MM.1S (cell line): ENCODE measurements around the gene SLC44A5.

Experiments
- DNase-seq: peaks from one replicate; pipeline ENCODE4 v3.0.0-alpha.2; 2015
- H2AFZ ChIP-seq: fragments of 300-600 bp; sonication (generic); 2 replicates; pipeline ENCODE4 v1.6.0; 2016; ENCODE audit warnings: antibody characterized with exemption, low read length
- H3F3A ChIP-seq: fragments of 300-600 bp; sonication (generic); 2 replicates; pipeline ENCODE4 v1.6.1; 2016; ENCODE audit warnings: mild to moderate bottlenecking, antibody characterized with exemption, low read length, moderate library complexity, mixed read lengths; ENCODE audit not compliant: insufficient read depth
- H3K27ac ChIP-seq: fragments of 300-600 bp; sonication (generic); 2 replicates; pipeline ENCODE4 v1.5.1; 2016; ENCODE audit warnings: mild to moderate bottlenecking, low read length
- H3K27me3 ChIP-seq: fragments of 300-600 bp; sonication (generic); replicated peaks from 2 replicates; pipeline ENCODE4 v1.6.0; 2016; ENCODE audit warnings: low read length; ENCODE audit not compliant: insufficient read depth
- H3K36me3 ChIP-seq: fragments of 300-600 bp; sonication (generic); replicated peaks from 2 replicates; pipeline ENCODE4 v1.6.1; 2016; ENCODE audit warnings: mild to moderate bottlenecking, low read length, mixed read lengths; ENCODE audit not compliant: insufficient read depth
- H3K4me1 ChIP-seq: fragments of 300-600 bp; sonication (generic); 2 replicates; pipeline ENCODE4 v1.6.1; 2016; ENCODE audit warnings: low read length, mixed read lengths
- H3K4me2 ChIP-seq: fragments of 300-600 bp; sonication (generic); 2 replicates; pipeline ENCODE4 v1.6.0; 2016; ENCODE audit warnings: low read depth, low read length
- H3K4me3 ChIP-seq: fragments of 300-600 bp; sonication (generic); 2 replicates; pipeline ENCODE4 v1.5.1; 2016; ENCODE audit warnings: low read length, mixed read lengths
- H3K79me2 ChIP-seq: fragments of 300-600 bp; sonication (generic); 2 replicates; pipeline ENCODE4 v1.6.1; 2016; ENCODE audit warnings: mixed run types, low read length, mixed read lengths
- H3K9ac ChIP-seq: fragments of 300-600 bp; sonication (generic); 2 replicates; pipeline ENCODE4 v1.6.1; 2016; ENCODE audit warnings: low read length, mixed read lengths
- H3K9me2 ChIP-seq: fragments of 300-600 bp; sonication (generic); replicated peaks from 2 replicates; pipeline ENCODE4 v1.6.1; 2016; ENCODE audit warnings: mild to moderate bottlenecking, low read length, mixed read lengths; ENCODE audit not compliant: insufficient read depth
- H3K9me3 ChIP-seq: fragments of 300-600 bp; sonication (generic); replicated peaks from 2 replicates; pipeline ENCODE4 v1.6.1; 2016; ENCODE audit warnings: mild to moderate bottlenecking, low read length, mixed read lengths; ENCODE audit not compliant: insufficient read depth
- H4K20me1 ChIP-seq: fragments of 300-600 bp; sonication (generic); 2 replicates; pipeline ENCODE4 v1.6.1; 2016; ENCODE audit warnings: mild to moderate bottlenecking, low read length, moderate library complexity, mixed read lengths; ENCODE audit not compliant: insufficient read depth
- EZH2 ChIP-seq: fragments of 300-600 bp; sonication (generic); optimal IDR thresholded peaks from 2 replicates; pipeline ENCODE3; 2017; ENCODE audit warnings: low read depth, mild to moderate bottlenecking, antibody characterized with exemption, low read length, mixed read lengths
- EZH2phosphoT487 ChIP-seq: fragments of 300-600 bp; sonication (generic); IDR thresholded peaks from 2 replicates; pipeline ENCODE4 v1.6.1; 2018; ENCODE audit warnings: antibody characterized with exemption, low read length
- TF ChIP-seq, protein P1 (sequence below): fragments of 300-600 bp; sonication (generic); IDR thresholded peaks from 2 replicates; pipeline ENCODE4 v1.5.1; 2016; ENCODE audit warnings: antibody characterized with exemption, low read length, mixed read lengths

The SLC44A5 gene

GRCh38 chr1:75400716-75401115, 210.2 kb downstream of the SLC44A5 start:
- Histone ChIP-seq H2AFZ (no peak overlapping the region), H3K79me2 (no peaks in the 10 kb centered on the region), H3K36me3 (no peaks in the 10 kb centered on the region), H3K27ac (no peak overlapping the region), H3K4me3 (no peak overlapping the region), H4K20me1 (no peaks in the 10 kb centered on the region), H3F3A (no peaks in the 10 kb centered on the region), H3K9me3 (no peaks in the 10 kb centered on the region), H3K27me3 (no peaks in the 10 kb centered on the region), H3K9me2 (no peaks in the 10 kb centered on the region), H3K4me2 (no peak overlapping the region), H3K9ac (no peak overlapping the region), H3K4me1 (no peaks in the 10 kb centered on the region)
- TF ChIP-seq EZH2phosphoT487 (no peak), EZH2 (no peak)
- TF ChIP-seq, protein P1, sequence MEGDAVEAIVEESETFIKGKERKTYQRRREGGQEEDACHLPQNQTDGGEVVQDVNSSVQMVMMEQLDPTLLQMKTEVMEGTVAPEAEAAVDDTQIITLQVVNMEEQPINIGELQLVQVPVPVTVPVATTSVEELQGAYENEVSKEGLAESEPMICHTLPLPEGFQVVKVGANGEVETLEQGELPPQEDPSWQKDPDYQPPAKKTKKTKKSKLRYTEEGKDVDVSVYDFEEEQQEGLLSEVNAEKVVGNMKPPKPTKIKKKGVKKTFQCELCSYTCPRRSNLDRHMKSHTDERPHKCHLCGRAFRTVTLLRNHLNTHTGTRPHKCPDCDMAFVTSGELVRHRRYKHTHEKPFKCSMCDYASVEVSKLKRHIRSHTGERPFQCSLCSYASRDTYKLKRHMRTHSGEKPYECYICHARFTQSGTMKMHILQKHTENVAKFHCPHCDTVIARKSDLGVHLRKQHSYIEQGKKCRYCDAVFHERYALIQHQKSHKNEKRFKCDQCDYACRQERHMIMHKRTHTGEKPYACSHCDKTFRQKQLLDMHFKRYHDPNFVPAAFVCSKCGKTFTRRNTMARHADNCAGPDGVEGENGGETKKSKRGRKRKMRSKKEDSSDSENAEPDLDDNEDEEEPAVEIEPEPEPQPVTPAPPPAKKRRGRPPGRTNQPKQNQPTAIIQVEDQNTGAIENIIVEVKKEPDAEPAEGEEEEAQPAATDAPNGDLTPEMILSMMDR = no peak
- DNase-seq = no peak

DNA sequence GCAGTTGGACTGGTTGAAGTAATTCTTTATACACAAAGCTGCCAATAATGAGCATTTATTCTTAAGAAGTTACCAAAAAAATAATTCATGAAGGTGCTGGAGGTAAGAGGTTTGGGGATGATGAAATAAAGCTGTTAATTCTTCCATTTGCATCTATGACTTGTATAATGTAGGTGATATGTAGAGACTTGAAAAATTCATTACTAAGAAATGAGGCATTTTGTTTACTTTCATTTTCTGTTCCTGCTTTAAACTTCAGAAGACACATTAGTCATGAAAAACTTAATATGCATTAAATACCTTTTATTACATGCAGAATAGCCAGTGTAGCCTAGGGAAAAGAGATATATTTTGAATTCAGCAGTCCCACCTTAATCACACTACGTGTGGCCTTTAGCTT, 214.2 kb downstream of the SLC44A5 start:
- H3K4me1 ChIP-seq = no peaks in the 10 kb centered on the region
- H3K4me2 ChIP-seq = peak overlapping the region; percentile 22
- no peak overlapping the region for H2AFZ ChIP-seq
- H3K9me3 ChIP-seq = no peaks in the 10 kb centered on the region
- no peak overlapping the region for H3K27ac ChIP-seq
- no peaks in the 10 kb centered on the region for H3F3A ChIP-seq
- DNase-seq = peak; percentile 18
- no peak overlapping the region for H3K4me3 ChIP-seq
- no peaks in the 10 kb centered on the region for H3K9me2 ChIP-seq
- H3K9ac ChIP-seq = no peak overlapping the region
- no peaks in the 10 kb centered on the region for H3K27me3 ChIP-seq
- TF ChIP-seq, protein P1 = no peak
- TF ChIP-seq EZH2phosphoT487 = no peak
- no peak for TF ChIP-seq EZH2
- no peaks in the 10 kb centered on the region for H4K20me1 ChIP-seq
- no peaks in the 10 kb centered on the region for H3K36me3 ChIP-seq
- no peaks in the 10 kb centered on the region for H3K79me2 ChIP-seq

GRCh38 chr1:75396260-75396659, 214.7 kb downstream of the SLC44A5 start:
- Histone ChIP-seq H3K9ac (no peak overlapping the region), H3K4me1 (no peaks in the 10 kb centered on the region), H3K4me3 (no peak overlapping the region), H3K79me2 (no peaks in the 10 kb centered on the region), H2AFZ (no peak overlapping the region), H4K20me1 (no peaks in the 10 kb centered on the region), H3K9me2 (no peaks in the 10 kb centered on the region), H3K4me2 (peak overlapping the region; percentile 22; the same call in 1 of the 2 replicates), H3F3A (no peaks in the 10 kb centered on the region), H3K36me3 (no peaks in the 10 kb centered on the region), H3K27ac (no peak overlapping the region), H3K9me3 (no peaks in the 10 kb centered on the region), H3K27me3 (no peaks in the 10 kb centered on the region)
- no peak for TF ChIP-seq EZH2phosphoT487
- TF ChIP-seq, protein P1 = no peak
- DNase-seq = no peak
